GM04503 (cell line): ENCODE measurements around the gene LKAAEAR1.

Experiments
- DNase-seq: peaks from one replicate; pipeline ENCODE4 v3.0.0-alpha.2; 2012; ENCODE audit warnings: low read depth

Gene LKAAEAR1

GRCh38 chr20:64078934-64079272 lies 5.3 kb downstream of the LKAAEAR1 start:
- DNase-seq, result no peak

DNA sequence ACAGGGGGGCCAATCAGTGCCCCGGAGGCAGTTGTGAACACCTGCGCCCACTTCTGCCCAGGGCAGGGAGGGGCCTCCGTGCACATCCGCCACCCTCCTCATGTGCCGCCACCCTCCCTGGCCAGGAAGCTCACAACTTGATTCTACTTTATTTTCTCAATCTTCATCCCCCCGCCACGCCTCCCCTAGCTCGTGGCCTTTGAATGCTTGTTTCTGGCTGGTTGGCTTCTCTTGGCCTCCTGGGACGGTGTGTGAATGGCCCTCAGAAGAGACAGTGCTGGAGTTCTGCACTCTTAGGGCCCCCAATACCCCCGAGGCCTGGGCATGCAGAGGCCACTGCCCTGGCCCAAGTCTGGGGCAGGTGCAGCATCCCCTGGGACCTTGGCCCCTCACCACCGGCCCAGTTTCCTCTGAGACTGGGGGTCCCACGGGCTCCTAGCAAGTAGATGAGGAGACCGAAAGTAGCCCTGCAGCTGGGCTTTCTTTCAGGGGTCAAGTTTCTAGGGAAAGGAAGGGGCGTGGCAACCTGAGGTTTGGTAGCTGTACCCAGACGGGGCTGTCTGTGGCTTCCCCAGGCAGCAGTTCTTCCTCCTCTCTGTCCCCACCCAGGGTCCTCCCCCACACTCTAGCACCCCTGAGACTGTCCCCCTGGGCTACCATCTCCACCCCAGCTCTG lies 6.2 kb downstream of the LKAAEAR1 start:
- no peak for DNase-seq

- no peak for DNase-seq
These were observed 6.7 kb downstream of the LKAAEAR1 start for GRCh38 chr20:64077541-64077875.

DNA sequence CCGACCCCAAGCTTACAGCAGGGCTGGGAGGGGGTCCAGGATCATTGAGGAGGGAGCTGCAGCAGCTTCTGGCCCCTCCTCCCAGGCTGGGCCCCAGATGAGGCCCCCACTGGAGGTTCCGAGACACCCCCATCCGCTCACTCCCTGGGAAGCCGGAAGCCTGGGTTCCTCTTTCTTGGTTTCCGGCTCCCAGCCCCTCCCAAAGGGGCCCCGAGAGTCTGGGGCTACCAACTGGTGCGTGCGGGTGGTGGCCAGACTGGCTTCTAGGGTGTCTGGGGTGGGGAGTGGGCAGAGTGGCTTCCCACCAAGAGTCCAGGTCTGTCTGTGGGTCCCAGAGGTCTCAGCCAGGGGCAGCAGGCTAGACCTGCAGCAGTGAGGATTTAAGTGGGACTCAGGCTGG lies 7.1 kb downstream of the LKAAEAR1 start:
- DNase-seq, result no peak

GRCh38 chr20:64076061-64076997 lies 7.9 kb downstream of the LKAAEAR1 start:
- DNase-seq, result no peak

DNA sequence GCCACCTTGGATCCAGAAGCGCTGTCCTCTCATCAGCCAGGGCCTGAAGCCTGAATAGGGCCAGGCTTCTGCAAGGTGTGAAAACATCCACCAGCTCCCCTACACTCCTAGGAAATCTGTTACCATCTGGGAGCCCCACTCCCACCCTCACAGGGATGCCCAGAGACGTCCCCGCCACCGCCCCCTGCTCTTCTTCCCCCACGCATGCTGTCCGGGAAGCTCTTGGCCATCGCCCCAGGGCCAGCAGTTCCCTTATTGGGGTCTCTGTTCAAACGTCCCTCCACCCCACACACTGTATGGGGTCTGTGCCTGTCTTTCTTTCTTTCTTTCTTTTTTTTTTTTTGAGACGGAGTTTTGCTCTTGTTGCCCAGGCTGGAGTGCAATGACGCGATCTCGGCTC lies 8.6 kb downstream of the LKAAEAR1 start:
- no peak for DNase-seq

- no peak for DNase-seq
These were observed 9.2 kb downstream of the LKAAEAR1 start for GRCh38 chr20:64074963-64075362.

DNA sequence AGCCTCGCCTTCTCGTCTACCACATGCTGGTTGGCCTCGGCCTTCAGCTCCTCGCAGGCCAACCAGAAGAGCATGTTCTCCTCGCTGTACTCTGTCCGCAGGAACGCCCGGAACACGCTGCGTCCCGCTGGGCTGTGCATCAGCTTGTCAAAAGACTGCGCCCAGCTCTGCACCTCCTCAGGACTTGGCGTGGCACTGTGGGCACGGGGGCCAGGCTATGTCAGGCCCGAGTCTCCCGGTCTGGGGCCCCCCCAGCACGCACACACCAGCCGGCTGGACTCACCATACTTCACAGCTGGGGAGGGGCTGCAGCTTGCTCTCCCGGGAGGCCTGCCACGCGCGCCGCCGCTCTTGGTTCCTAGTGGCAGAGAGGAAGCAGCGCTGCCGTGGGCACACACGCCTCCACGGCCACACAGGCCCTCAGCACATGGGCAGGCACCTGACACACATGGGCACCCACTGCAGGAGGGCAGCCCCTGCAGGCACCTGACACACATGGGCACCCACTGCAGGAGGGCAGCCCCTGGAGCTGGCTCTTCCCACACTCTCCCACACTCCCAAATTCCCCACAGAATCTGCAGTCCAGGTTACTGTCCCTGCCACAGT lies 9.9 kb downstream of the LKAAEAR1 start:
- no peak for DNase-seq

DNA sequence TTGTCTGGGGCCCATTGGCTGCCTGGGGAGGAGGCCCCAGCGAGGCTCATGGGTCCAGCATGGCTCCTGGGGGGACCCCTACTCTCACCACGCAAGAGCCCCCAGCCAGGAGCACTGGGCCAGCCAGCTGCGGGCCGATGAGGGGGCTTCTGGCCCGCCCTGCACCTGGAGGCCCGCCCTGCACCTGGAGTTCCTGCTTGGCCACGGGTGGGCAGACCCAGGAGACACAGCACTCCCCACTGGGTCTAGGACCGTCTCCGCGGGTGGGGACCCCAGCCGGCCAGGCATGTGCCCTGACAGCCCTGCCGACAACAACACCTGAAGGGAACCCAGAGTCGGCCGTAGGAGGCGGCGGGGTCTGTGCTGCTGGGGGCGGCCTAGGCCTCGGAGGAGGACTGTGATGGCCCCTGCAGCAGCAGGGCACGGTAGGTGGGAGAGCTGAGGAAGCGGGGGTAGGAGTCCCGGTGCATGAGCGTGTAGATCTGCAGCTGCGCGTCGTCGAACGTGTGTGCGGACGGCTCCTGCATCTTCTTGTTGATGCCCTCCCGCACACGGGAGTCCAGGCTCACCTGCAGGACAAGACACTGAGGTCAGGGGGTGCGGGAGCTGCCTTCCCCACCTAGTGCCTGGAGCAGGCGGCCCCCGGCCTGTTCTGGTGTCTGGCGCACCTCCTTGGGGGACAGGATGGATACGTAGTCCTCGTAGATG lies 10.6 kb downstream of the LKAAEAR1 start:
- no peak for DNase-seq

DNA sequence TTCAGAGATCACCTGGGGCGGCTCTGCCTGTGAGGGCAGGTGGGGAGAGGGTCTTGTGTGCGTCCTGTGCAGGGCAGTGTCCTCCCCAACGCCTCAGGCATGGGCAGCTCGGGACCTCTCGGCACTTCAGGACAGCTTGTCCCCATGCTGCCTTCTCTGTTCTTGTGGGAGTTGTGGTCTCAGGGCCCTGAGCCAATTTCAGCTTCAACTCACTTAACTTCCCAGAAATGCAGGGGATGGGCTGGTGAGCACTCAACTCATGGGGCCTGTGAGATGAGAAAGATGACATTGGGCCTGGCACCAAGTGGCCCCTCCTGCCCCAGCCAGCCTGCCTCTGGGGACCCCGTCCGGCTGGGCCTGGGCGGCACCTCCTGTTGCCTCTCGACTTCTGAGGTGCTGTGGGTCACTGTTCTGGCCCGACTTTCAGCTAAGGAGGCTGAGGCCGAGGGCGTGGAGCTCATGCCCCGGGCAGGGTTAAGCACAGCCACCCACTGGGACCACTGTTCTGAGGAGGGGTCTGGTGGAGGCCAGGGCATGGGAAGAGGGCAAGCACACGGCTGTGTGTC lies 11.6 kb downstream of the LKAAEAR1 start:
- no peak for DNase-seq

- DNase-seq, result no peak
These were observed 12.6 kb downstream of the LKAAEAR1 start for GRCh38 chr20:64071341-64072332.

DNA sequence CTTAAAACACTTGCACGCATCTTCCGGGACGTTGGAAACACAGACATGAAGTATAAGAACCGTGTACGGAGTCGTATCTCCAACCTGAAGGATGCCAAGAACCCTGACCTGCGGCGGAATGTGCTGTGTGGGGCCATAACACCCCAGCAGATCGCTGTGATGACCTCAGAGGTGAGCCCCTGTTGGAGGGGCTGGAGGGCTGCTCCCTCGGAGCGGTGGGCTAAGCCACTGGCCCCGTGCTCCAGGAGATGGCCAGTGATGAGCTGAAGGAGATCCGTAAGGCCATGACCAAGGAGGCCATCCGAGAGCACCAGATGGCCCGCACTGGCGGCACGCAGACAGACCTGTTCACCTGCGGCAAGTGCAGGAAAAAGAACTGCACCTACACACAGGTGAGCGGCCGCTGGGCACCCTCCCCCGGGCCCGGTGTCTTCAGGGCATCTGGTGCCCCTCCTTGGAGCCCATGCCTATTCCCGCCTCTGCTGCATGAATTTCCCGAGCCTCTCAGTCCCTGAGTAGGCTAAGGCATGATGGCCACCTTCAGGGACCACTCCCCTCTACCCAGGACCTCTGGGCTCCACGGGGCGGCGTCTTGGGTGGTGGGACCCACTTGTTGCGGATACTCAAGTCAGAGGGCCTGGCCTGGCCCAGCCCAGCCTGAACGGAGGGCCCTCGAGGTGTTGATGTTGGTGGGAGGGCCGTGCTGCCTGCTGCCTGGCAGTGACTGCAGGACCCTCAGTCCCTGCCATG lies 13.8 kb downstream of the LKAAEAR1 start:
- DNase-seq, result no peak

GRCh38 chr20:64069614-64070243 lies 14.5 kb downstream of the LKAAEAR1 start:
- no peak for DNase-seq

DNA sequence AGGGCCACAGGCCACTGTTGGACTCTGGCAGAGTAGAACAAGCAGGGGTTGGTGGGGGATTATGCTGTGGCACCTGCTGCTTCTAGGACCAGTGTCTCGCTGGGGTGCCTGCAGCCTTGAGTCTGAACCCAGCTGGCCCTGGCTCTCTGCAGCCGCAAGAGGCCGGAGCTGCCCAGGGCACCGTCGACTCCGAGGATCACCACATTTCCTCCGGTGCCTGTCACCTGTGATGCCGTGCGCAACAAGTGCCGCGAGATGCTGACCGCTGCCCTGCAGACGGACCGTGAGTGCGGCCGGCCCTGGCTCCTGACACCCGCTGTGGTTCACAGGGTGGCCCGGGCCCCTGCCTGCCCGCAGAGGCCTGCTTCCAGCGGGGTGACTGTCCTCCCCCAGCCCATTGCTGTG lies 15.0 kb downstream of the LKAAEAR1 start:
- no peak for DNase-seq

- no peak for DNase-seq
These were observed 15.6 kb downstream of the LKAAEAR1 start for GRCh38 chr20:64068386-64069208.

DNA sequence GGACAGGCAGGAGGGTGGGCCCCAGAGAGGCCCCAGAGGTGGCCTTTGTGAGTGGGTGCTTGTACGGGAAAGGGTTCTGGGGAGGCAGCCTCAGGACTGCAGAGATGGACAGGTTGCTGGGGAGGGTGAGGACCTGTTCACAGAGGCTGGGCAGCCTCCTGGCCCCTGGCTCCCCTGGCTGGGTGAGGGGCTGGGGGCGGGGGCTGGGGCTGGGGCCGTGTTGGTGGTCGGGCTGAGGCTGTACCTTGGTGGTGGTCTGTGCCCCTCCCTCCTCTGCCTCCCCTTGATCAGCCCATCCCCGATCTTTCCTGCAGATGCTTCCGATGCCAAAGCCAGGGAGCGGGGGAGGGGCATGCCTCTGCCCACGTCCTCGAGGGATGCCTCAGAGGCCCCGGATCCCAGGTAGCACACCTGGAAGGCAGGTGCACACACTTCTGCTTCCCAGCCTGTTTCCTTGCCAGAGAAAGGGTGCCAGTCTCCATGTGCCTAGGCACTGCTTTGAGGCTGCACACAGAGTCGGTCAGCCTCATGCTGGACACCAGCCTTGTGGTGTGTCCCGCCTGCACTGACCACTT lies 16.4 kb downstream of the LKAAEAR1 start:
- DNase-seq, result no peak

GRCh38 chr20:64067005-64067632 lies 17.1 kb downstream of the LKAAEAR1 start:
- no peak for DNase-seq

DNA sequence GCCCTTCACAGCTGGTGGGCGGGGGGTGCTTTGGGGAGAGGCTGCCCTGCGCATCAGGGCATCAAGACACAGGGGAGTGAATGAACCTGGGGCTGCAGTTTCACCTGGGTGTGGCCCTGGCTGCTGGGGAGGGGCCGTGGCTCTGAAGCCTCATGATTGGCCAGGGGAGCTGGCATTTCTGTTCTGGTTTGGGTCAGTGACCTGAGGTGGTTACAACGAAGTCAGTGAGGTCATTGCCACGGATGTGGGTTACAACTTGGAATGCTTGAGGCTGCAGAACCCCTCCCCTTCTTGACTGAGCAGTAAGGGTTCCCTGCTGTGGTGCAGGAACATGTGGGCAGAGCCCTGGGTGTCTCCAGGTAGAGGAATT lies 18.2 kb downstream of the LKAAEAR1 start:
- peak; percentile 59 for DNase-seq
